ENCODE data around the gene ZNF423.
A peak's percentile ranks its signal among the peaks of the same experiment; 100 is the strongest.

ZNF423 gene

DNA sequence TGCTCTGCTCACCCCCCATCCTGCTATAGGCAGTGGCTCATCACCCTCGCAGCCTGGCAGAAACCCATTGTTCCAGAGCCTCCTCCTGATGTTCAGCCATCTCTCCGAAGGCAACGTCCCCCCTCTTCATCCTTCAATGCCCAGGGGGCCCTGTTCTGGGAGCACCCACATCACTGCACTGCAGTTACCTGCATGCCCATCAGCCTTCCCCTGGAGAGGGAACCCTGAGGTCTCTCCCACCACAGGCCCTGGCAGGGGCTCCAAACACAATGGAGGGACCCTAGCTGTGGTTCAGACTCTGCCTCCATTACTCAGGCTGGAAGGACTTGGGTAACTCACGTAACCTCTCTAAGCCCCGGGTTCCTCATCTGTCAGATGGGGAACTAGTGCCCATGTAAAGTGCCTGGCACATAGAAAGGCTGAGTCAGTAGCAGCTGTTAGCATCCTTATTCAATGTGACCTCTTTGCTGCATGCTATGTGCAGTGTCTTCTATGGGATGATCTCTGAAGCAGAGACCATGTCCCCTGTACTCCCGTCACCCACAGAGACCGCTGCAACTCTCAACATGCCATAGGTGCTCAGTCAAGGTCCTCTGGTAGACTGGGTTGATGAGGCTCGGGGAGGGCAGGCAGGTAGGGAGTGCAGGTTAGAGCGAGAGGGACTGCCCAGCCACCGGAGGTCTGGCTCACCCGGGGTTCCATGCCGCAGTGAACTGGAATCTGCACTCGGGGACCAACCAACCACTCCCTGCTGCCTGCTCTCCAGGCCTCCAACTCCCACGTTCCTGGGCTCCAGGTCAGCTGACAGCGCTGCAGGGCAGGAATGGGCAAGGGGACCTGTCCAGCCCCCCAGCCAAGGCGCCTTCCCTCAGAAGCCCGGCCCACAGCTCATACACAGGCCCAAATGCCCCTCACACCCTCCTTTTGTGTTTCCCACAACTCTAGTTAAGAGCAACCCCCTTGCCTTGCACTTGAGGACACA is 233.2 kb downstream of the ZNF423 start:
- DNase-seq (ENCODE audit: low read depth), result no peak

DNA sequence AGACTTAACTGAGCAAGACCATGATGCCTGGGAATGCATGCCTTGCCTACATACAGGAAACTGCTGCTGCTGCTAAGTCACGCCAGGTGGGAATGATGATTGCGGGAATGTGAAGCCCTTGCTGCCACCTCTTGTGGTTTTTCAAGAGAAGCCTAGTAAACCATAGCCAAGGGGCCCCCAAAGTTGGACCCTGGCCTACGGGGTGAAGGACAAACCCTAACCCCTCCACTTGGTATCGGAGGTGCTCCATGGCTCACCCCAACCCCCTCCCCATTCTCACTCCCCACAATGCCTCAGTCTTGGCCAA is 233.9 kb downstream of the ZNF423 start:
- no peak for DNase-seq (ENCODE audit: low read depth)

DNA sequence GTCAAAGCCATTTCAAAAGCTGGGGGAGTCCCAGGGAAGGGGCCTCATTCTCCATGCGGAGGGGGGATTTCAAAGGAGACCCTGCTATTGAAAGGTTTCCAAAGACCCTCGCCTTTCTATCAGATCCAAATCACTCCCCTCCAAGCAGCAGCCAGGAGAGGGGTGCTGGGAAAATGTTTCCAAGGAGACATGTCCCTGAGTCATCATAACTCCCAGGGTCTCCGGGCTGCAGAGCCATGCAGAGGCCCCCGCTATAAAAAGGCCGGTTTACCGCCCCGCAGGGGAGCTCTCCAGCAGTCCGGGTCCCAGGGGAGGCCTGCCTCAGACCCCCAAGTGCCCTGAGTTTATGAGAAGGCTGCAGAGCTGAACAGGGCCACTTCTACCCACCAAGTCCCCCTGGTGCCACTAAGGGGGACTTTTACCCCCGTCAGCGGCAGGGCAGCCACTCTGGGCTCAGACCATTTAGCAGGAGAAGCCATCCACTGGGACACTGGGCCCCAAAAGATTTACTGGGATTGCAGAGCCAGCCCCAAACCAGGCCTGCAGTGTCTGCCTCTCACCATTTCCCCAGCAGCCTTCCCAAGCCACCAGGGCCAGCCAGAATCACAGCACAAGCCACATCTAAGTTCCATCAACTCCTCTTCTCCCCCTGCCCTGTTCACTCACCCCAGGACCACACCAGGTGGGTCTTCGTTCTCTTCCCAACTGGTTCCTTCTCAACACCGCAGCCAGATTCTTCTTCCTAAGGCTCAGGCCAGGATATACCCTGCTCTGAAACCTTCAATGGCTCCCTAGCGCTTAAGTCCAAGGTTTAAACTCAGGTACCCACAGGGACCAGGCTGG is 234.4 kb downstream of the ZNF423 start:
- DNase-seq (ENCODE audit: low read depth), result peak; percentile 24

DNA sequence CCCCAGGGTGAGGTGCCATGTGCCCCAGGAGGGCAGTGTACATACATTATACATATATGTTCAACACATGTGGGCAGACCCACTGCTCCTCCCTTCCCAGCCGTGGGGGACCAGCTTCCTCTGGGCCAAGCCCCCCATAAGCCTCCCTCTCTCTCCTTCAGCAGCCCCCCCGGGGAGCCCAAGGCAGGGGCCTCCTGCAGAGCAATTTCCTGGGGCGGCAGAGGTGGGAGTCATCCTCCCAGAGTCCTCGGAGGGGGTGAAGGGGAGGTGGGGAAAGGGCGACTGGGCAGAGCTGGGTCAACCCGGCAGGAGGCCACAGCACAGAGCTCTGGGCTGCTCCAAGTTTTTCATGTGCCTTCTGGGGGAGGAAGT is 235.1 kb downstream of the ZNF423 start:
- peak; percentile 33 for DNase-seq (ENCODE audit: low read depth)

DNA sequence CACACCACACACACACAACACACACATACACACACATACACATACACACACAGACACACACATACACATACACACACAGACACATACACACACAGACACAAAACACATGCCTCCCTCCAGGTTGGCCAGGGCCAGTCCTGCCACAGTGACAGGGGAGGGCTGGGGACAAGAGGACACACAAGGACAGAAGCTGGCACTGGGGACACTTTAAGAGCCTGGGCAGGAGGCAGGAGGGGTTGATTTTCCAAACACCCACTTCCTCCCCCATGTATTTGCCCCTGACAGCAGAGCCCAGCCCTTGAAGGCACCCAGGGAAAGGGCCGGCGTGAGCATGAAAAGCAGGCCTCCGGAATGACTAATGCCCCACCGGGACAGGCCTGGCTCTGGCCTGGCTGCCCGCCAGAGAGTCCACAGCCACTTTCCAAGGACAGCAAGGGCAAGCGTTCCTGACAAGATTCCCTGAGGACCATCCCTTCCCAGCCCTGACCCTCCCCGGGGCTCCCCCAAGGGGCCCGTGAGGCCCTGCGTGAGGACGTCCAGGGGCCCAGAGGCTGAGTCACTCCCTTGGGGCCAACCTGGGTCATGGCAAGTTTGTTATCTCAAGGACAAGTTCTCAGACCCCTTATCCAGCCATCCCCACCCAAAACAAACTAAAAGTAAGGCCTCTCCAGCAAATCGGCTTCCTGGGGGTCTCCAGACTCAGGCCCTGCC is 235.6 kb downstream of the ZNF423 start:
- peak; percentile 92 for DNase-seq (ENCODE audit: low read depth)

DNA sequence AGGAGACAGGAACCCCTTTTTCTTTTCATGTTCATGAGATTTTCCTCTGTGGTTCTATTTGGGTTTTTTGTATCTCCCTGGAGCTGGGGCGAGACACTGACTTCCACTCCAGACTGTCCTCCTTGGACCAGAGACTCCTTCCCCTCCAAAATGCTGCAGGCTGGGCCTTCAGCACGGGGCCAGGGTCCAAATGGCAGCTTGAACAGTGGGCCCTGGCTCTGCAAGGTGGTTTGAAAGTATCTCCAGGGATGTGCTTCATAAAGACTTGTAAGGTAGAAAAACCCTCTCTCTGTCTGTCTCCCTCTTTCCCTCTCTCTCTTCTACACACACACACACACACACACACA is 236.1 kb downstream of the ZNF423 start:
- DNase-seq (ENCODE audit: low read depth), result no peak

DNA sequence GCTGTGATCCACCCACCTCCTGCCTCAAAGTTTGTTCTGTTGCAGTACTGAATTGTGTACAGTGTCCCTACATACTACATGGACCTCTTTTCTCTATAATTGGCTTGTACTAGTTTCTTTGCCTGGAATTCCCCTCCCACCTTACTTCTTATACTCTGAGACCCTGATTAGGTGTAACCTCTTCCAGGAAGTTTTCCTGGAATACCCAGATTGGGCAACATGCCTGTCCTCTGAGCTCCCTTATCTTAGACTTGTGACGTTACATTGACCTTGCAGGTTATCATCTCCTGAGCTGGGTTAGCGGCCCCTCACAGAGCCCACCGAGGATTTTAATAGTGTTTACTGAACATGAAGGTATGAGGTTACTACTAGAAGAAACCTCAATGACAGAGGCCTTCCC is 237.0 kb downstream of the ZNF423 start:
- no peak for DNase-seq (ENCODE audit: low read depth)

DNA sequence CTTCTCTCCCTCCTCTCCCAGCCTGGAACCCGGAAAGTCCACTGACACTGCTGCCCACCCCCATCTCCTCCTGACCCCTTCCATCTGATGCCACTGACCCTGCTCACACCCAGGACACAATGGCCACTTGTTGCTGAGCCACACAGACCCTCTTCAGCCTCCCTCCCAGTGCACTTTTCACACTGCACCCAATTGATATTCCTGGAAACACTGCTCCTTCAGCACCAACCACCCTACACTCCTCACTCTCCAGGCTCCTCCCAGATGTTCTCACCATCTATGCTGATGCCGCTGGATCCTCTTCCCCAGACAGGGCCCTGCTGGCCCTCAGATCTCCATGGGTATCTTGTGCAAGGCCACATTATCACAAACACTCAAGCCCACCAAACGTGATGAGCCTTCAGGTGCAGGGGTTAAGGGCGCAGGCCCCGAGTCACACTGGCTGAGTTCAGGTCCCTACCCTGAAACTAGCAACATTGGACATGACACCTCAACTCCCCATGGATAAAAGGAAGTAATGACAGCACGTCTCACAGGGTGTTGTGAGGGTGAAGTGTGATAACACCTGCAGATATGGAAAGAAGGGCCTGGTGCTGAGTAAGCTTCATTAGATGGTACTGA is 238.1 kb downstream of the ZNF423 start:
- no peak for DNase-seq (ENCODE audit: low read depth)

DNA sequence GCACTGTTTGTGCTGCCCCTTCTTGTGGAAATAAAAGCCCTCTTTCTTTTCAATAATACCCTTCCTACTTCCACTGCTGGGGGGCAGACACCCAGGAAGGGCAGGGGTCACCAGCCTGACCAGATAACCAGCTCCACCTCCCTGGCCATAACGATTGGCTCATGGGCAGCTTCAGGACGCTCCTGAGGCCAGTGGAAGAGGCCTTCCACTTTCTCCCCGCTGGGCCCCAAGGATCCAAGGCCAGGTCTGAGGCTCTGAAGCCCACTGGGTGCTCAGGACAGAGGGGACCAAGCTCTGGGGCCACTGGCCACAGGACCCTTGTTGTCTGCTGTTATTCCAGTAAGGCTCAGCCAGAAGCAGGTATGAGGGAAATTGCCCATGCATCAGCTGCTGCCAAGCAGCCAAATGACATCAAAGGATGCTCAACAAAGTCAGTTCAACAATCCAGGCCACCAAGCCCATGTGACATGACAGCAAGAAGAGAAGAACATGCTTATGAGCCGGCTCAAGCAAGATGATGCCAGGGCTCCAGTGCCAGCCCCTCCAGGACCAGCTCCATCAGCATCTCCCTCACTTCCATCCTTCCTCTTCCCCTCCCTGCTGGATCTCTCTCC is 238.8 kb downstream of the ZNF423 start:
- no peak for DNase-seq (ENCODE audit: low read depth)

DNA sequence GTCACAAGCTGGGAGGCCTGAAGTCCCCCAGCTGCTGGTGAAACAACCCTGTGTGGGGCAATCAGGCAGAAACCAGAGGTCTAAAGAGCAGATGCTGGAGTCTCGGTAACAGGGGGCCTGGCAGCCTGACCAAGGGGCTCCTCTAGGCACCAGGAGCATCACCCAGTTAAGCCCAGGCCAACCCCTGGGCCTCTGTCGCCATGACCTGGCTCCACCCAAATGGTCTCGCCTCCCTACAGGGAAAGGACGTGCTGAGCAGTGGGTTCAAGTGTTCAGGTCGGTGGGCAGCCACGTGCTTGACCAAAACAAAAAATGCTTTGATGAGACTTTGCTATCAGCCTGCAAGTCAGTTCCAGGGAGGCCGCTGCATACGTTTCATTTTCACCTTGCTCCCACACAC is 240.3 kb downstream of the ZNF423 start:
- no peak for DNase-seq (ENCODE audit: low read depth)

DNA sequence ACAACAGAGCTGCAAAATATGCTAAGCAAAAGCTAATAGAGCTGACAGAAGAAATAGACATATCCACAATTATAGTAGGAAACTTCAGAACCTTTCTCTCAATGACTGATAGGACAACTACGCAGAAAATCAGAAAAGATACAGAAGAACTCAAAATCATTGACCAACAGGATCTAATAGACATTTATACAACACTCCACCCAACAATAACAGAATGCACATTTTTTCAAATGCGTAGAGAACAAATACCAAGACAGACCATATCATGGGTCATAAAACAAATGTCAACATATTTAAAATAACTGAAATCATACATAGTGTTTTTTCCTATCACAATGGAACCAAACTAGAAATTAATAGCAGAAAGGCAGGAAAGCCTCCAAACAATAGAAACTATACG is 244.9 kb downstream of the ZNF423 start:
- DNase-seq (ENCODE audit: low read depth), result no peak

DNA sequence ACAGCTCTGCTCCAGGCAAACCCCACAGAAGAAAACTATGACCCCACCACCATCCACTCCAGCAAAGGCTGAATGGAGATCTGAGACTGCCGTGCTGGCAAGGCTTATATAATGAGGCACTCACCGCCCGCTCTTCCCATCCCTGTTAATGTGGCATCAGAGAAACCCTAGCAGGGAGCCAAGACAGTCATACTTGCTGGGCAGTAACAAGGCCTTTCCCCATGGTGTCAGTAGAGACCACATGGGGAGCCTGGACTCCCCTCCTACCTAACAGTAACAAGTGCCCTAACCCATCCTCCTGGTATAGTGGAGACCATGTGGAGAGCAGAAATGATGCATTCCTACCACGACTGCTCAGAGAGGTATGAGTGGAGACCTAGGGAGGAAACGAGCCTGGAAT is 247.1 kb downstream of the ZNF423 start:
- DNase-seq (ENCODE audit: low read depth), result peak; percentile 76

DNA sequence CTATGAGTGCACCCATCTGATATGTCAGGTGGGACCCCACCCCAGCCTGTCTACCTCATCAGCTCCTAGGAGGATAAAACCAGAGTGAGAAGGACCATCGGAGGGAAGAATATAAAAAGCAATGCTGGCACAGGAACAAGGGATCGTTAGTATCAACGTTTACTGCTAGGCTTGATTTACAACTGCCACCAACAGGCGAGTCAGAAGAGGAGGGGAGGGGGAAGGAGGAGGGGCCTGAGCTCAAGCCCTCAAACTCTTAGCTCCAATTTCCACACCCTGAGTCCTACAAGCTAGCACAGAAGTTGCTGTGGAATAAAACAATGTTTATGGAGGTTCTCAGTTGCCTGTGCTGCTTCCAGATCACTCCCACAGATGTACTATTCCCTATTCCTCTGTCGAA is 247.8 kb downstream of the ZNF423 start:
- peak; percentile 29 for DNase-seq (ENCODE audit: low read depth)

DNA sequence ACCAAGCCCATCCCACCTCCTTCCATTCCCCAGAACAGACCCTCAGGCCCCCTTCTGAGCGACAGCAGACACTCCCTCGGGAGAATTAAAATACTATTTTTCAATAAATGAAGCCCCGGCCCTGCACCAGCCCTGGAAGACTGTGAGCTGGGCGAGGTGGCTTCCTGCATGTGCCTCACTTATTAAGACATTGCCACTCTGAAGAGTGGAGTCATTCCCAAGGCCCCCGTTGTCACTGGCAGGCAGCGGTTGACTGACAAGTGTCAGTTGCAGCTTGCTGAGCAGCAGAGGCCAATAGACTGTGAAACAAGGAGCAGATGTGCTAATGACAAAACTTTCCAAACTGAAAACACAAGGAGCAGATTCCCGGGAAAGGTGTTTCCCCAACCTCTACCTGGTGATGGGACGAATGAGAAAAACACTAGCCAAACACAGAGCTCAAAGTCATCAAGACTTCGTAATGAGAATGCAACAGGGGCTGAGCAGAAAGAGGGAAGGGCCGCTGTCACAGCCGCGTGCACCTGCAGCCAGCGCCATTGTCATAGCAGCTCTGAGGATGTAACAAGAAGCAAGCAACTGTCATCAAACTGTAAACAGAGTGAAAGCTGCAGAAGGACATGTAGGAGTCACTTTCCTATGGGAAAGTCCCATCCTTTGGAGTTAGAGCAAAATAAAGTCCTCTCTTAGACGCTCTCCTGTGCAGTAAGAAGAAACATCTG is 250.2 kb downstream of the ZNF423 start:
- no peak for DNase-seq (ENCODE audit: low read depth)

DNA sequence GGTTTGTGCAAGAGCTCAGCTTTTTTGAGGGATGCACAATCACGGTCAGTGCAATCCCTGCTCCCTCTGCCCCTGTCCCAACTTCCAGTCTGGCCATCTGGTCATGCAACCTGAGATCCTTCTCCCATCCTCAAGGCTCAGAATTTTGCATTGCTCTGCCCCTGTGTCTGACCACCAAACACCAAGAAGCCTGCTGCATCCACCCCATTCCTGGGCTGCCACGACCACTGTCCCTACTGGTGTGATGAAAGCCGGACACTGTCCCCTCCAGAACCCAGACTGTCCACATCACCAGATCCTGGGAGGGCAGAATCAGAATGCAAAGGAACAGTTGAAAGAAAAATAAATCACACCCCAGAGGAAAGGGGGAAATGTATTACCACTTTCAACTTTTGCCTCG is 251.3 kb downstream of the ZNF423 start:
- no peak for DNase-seq (ENCODE audit: low read depth)

DNA sequence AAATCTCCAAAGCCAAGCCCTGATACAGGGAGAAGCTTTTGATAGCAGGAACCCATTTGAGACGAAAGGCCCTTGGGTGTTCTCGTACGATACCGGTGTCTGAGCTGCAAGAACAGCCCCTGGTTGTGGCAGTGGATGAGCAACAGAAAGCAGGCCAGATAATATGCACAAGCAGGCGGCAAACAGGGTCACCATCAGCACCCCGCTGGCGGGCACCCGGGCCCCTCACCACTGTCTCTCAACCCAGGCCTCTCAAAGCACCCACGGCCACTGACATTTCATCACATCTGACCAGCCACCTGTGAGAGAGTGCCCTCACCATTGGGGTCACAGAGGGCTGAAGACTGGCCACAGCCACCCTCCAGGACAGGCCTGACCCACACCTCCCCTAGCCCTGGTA is 252.0 kb downstream of the ZNF423 start:
- no peak for DNase-seq (ENCODE audit: low read depth)

DNA sequence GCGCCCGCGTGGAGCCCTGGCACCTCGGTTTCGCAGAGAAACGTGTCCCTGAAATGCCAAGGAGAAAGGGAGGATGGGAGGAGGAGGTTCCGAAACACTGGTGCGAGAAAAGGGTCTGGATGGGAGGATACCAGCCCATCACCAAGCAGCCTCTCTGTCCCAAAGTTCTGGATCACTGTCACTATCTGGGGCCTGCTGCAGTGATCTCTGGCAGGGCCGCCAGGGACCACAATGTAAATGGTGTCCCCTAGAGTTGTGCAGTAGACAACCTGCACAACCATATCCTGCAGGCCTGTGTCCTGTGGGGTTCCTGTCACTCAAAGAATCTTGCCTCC is 253.0 kb downstream of the ZNF423 start:
- no peak for DNase-seq (ENCODE audit: low read depth)

DNA sequence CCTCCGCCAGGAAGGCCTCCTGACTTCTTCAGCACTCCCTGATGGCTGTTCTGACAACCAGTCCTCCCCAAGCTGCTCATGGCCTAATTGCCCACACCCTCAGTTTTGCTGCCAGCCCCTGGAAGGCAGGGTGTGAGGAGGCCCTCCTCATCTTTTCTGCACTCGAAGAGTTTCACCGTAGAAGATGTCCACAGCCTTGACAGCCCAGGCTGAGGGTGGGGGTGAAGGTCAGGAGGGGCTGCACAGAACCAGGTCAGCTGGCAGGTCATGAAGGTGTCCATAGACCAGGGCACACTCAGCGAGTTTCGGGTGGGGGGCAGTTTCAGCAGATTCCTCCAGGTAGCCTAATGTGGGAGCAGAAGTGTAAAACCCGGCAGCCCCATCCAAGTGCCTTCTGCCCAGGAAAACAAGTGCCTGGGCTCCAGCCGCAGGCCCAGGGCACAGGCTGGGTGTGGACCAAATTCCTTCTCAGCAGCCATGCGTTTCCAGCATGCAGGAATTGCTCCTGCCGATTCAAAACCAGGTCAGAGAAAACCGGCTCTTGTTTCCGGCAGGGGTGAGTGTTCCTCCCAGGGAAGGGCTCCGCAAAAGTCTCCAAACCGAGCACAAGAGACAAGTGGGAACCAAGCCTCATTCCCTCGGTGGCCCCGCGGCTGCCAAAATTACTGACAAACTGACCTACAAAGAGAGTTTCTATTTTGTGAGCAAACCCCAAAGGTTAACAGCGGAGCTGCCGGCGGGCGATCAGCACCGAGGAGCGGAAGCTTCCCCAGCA is 253.5 kb downstream of the ZNF423 start:
- DNase-seq (ENCODE audit: low read depth), result no peak

DNA sequence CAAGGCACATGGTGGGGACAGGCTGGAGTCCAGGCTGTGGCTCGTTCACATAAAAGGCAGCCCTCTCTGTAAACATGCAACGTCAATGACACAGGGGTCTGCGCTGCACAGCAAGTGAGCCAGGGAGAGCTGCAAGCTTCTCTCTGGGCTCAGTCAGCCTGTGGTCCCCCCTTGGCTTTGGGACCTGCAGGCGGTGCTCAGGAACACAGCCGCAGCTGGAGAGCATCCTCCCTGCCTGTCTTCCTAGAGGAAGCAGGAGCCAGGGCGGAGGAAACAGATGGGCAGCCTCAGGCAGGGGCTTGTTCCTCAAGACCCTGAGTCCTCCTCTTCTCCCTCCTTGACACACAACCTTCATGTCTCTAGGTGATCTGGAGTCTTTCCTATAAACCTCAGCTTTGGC is 254.3 kb downstream of the ZNF423 start:
- DNase-seq (ENCODE audit: low read depth), result no peak

DNA sequence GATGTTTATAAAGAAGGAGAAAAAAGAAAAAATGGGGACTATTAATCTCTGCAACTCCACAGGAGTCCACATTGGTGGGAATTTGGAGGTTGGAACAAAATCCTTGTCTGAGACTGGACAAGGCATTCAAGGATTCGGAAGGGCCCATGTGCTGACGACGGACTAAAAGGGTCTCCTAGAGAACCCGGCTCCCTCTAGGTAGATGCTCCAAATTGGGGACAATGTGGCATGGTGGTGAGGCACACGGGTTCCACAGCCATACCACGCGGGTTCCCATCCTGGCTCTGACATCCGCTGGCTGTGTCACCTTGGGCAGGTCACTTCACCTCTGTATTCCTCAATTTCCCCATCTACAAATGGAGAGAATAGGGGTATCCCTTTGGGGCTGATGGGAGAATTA is 254.9 kb downstream of the ZNF423 start:
- no peak for DNase-seq (ENCODE audit: low read depth)

DNA sequence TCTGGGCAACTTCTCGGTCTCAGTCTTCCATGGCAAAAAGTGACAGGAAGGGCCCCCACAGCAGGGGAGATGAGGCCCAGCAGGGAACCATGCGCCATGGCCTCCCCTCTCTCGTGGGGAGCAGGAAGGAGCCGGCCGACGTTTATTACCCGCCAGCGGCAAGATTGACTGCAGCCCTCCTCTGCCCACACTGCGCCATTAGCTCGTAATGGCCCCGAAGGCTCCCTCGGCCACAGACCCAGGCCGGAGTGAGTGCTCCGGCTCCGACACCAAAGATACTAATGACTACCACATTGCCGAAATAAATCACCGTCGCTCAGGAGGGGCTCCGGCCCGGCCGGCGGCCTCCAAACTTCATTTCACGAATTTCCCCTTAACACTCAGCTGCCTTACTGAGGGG is 255.4 kb downstream of the ZNF423 start:
- no peak for DNase-seq (ENCODE audit: low read depth)

Measured in EH (cell line).